GM21447 (cell line): ENCODE results near the gene TP63.
"Not testable (repeated sequence)": the region's sequence is repeated elsewhere in the genome, so short reads cannot be mapped to it uniquely, and the experiment has no call there.

Source experiments
- ATAC-seq: cut with Tn5 transposase; IDR thresholded peaks from one replicate; pipeline ENCODE4 v1.9.1; 2021; ENCODE audit not compliant: unreplicated experiment

Gene TP63

GRCh38 chr3:189625572-189625971 lies 5.6 kb upstream of the TP63 start:
- ATAC-seq: no peak

GRCh38 chr3:189626286-189626685 lies 4.9 kb upstream of the TP63 start:
- no peak for ATAC-seq

- no peak for ATAC-seq
These were observed 1.3 kb upstream of the TP63 start for GRCh38 chr3:189629803-189630455.

- peak; percentile 75 for ATAC-seq
These were observed 319 bp upstream of the TP63 start for GRCh38 chr3:189630767-189631372.

GRCh38 chr3:189631409-189631808 lies 220 bp downstream of the TP63 start:
- ATAC-seq: no peak

GRCh38 chr3:189632242-189632641 lies 1.1 kb downstream of the TP63 start:
- no peak for ATAC-seq

GRCh38 chr3:189635339-189635738 lies 4.2 kb downstream of the TP63 start:
- no peak for ATAC-seq

- no peak for ATAC-seq
These were observed 4.9 kb downstream of the TP63 start for GRCh38 chr3:189636048-189636447.

- no peak for ATAC-seq
These were observed 6.6 kb downstream of the TP63 start for GRCh38 chr3:189637750-189638149.

GRCh38 chr3:189638276-189639031 lies 7.3 kb downstream of the TP63 start:
- no peak for ATAC-seq

GRCh38 chr3:189641776-189642175 lies 10.6 kb downstream of the TP63 start:
- no peak for ATAC-seq

GRCh38 chr3:189646853-189647542 lies 15.8 kb downstream of the TP63 start:
- ATAC-seq: no peak

- ATAC-seq: no peak
These were observed 20.9 kb downstream of the TP63 start for GRCh38 chr3:189652042-189652441.

GRCh38 chr3:189655617-189656016 lies 24.4 kb downstream of the TP63 start:
- ATAC-seq: no peak

GRCh38 chr3:189659571-189659970 lies 28.4 kb downstream of the TP63 start:
- ATAC-seq: no peak

- ATAC-seq: no peak
These were observed 33.1 kb downstream of the TP63 start for GRCh38 chr3:189664311-189664710.

- ATAC-seq: not testable (repeated sequence)
These were observed 41.2 kb downstream of the TP63 start for GRCh38 chr3:189672346-189672745.

GRCh38 chr3:189673535-189673934 lies 42.3 kb downstream of the TP63 start:
- no peak for ATAC-seq

- ATAC-seq: no peak
These were observed 43.2 kb downstream of the TP63 start for GRCh38 chr3:189674249-189674913.

GRCh38 chr3:189677667-189678066 lies 46.5 kb downstream of the TP63 start:
- ATAC-seq: no peak

GRCh38 chr3:189680723-189681122 lies 49.5 kb downstream of the TP63 start:
- ATAC-seq: no peak
